Measurements from ENCODE around the gene MAD2L2.

The MAD2L2 gene

GRCh38 chr1:11711490-11711889 is 30.5 kb upstream of the MAD2L2 start:
- Histone ChIP-seq H3K79me1 (ENCODE audit: low read depth, low read length) (no peaks in the 10 kb centered on the region), H3K4me2 (ENCODE audit: insufficient read depth, low read length, poor library complexity, severe bottlenecking) (no peak overlapping the region), H2BK12ac (ENCODE audit: low read length) (no peak overlapping the region), H3K27ac (replicated peaks; ENCODE audit: low read length) (no peak overlapping the region), H3K23ac (ENCODE audit: low read depth, low read length, poor library complexity) (peak overlapping the region; percentile 13), H4K91ac (ENCODE audit: low read depth, low read length, poor library complexity) (no peak overlapping the region), H2BK15ac (ENCODE audit: low read length) (no peak overlapping the region), H3K4me1 (ENCODE audit: control insufficient read depth in 2 of 2, insufficient read depth in 1 of 2, low read depth in 1 of 2, low read length in 2 of 2) (peaks cover 0 to 7% of the 10 kb centered on the region in 2 donors), H2AFZ (ENCODE audit: low read length) (no peak overlapping the region), H2AK5ac (ENCODE audit: low read depth, low read length) (no peak overlapping the region), H3K4me3 (ENCODE audit: low read length in 2 of 2) (no peak overlapping the region), H2BK120ac (ENCODE audit: low read depth, low read length) (no peak overlapping the region), H3K9ac (ENCODE audit: low read depth, low read length, poor library complexity) (no peak overlapping the region), H3K9me3 (replicated peaks in 1 of 2; ENCODE audit: control insufficient read depth in 2 of 2, insufficient read depth in 1 of 2, low read depth in 1 of 2, low read length in 2 of 2) (no peaks in the 10 kb centered on the region), H3K14ac (ENCODE audit: low read length) (no peak overlapping the region), H3K36me3 (replicated peaks in 1 of 2; ENCODE audit: control insufficient read depth in 2 of 2, insufficient read depth in 2 of 2, low read length in 2 of 2) (peaks cover 6 to 91% of the 10 kb centered on the region in 2 donors), H2BK5ac (ENCODE audit: low read length) (no peak overlapping the region), H4K8ac (ENCODE audit: low read depth, low read length) (no peak overlapping the region), H3K27me3 (ENCODE audit: control insufficient read depth in 3 of 3, insufficient read depth in 3 of 3, low read depth in 1 of 3, low read length in 3 of 3) (no peaks in the 10 kb centered on the region), H3K4ac (ENCODE audit: low read length) (no peak overlapping the region), H3K18ac (ENCODE audit: low read length) (no peak overlapping the region)
- no CpG with 5 or more reads among the region's 5 CpGs for WGBS, 2 donors (ENCODE audit: extremely low coverage in 2 of 2, insufficient read length in 2 of 2, insufficient replicate concordance in 1 of 2)
- no peak for DNase-seq (ENCODE audit: low spot score)

- no peak overlapping the region for H3K27ac ChIP-seq (replicated peaks; ENCODE audit: low read length)
- no peak overlapping the region for H2BK15ac ChIP-seq (ENCODE audit: low read length)
- DNase-seq (ENCODE audit: low spot score): no peak
- H3K4me3 ChIP-seq (ENCODE audit: low read length in 2 of 2): peak overlapping the region in 1 of 2 donors; percentile 40
- peaks cover 6 to 67% of the 10 kb centered on the region in 2 donors for H3K36me3 ChIP-seq (replicated peaks in 1 of 2; ENCODE audit: control insufficient read depth in 2 of 2, insufficient read depth in 2 of 2, low read length in 2 of 2)
- H3K23ac ChIP-seq (ENCODE audit: low read depth, low read length, poor library complexity): no peak overlapping the region
- H2AK5ac ChIP-seq (ENCODE audit: low read depth, low read length): no peak overlapping the region
- H3K9ac ChIP-seq (ENCODE audit: low read depth, low read length, poor library complexity): no peak overlapping the region
- H3K18ac ChIP-seq (ENCODE audit: low read length): no peak overlapping the region
- no peak overlapping the region for H3K4me2 ChIP-seq (ENCODE audit: insufficient read depth, low read length, poor library complexity, severe bottlenecking)
- no peak overlapping the region for H4K91ac ChIP-seq (ENCODE audit: low read depth, low read length, poor library complexity)
- H4K8ac ChIP-seq (ENCODE audit: low read depth, low read length): no peak overlapping the region
- no peaks in the 10 kb centered on the region for H3K9me3 ChIP-seq (replicated peaks in 1 of 2; ENCODE audit: control insufficient read depth in 2 of 2, insufficient read depth in 1 of 2, low read depth in 1 of 2, low read length in 2 of 2)
- WGBS, 2 donors (ENCODE audit: extremely low coverage in 2 of 2, insufficient read length in 2 of 2, insufficient replicate concordance in 1 of 2): no CpG with 5 or more reads among the region's 11 CpGs
- H3K4me1 ChIP-seq (ENCODE audit: control insufficient read depth in 2 of 2, insufficient read depth in 1 of 2, low read depth in 1 of 2, low read length in 2 of 2): peaks cover 20 to 28% of the 10 kb centered on the region in 2 donors
- H2BK5ac ChIP-seq (ENCODE audit: low read length): no peak overlapping the region
- no peak overlapping the region for H2AFZ ChIP-seq (ENCODE audit: low read length)
- no peak overlapping the region for H3K4ac ChIP-seq (ENCODE audit: low read length)
- H3K27me3 ChIP-seq (ENCODE audit: control insufficient read depth in 3 of 3, insufficient read depth in 3 of 3, low read depth in 1 of 3, low read length in 3 of 3): no peaks in the 10 kb centered on the region
- peaks cover 2% of the 10 kb centered on the region for H3K79me1 ChIP-seq (ENCODE audit: low read depth, low read length)
- H3K14ac ChIP-seq (ENCODE audit: low read length): no peak overlapping the region
- H2BK120ac ChIP-seq (ENCODE audit: low read depth, low read length): no peak overlapping the region
- no peak overlapping the region for H2BK12ac ChIP-seq (ENCODE audit: low read length)
These were observed 27.8 kb upstream of the MAD2L2 start for GRCh38 chr1:11708554-11709350.

- Histone ChIP-seq H2BK12ac (ENCODE audit: low read length) (no peak overlapping the region), H3K18ac (ENCODE audit: low read length) (peak overlapping the region; percentile 44), H3K9me3 (replicated peaks in 1 of 2; ENCODE audit: control insufficient read depth in 2 of 2, insufficient read depth in 1 of 2, low read depth in 1 of 2, low read length in 2 of 2) (no peaks in the 10 kb centered on the region), H3K27me3 (ENCODE audit: control insufficient read depth in 3 of 3, insufficient read depth in 3 of 3, low read depth in 1 of 3, low read length in 3 of 3) (no peaks in the 10 kb centered on the region), H3K27ac (replicated peaks; ENCODE audit: low read length) (no peak overlapping the region), H4K91ac (ENCODE audit: low read depth, low read length, poor library complexity) (no peak overlapping the region), H3K4me3 (ENCODE audit: low read length in 2 of 2) (no peak overlapping the region), H3K23ac (ENCODE audit: low read depth, low read length, poor library complexity) (no peak overlapping the region), H4K8ac (ENCODE audit: low read depth, low read length) (no peak overlapping the region), H3K9ac (ENCODE audit: low read depth, low read length, poor library complexity) (peak overlapping the region; percentile 53), H2BK5ac (ENCODE audit: low read length) (no peak overlapping the region), H2AK5ac (ENCODE audit: low read depth, low read length) (peak overlapping the region; percentile 71), H3K4ac (ENCODE audit: low read length) (no peak overlapping the region), H3K79me1 (ENCODE audit: low read depth, low read length) (peaks cover 4% of the 10 kb centered on the region), H2BK15ac (ENCODE audit: low read length) (no peak overlapping the region), H3K4me2 (ENCODE audit: insufficient read depth, low read length, poor library complexity, severe bottlenecking) (no peak overlapping the region), H3K14ac (ENCODE audit: low read length) (no peak overlapping the region), H2BK120ac (ENCODE audit: low read depth, low read length) (no peak overlapping the region), H2AFZ (ENCODE audit: low read length) (no peak overlapping the region), H3K4me1 (ENCODE audit: control insufficient read depth in 2 of 2, insufficient read depth in 1 of 2, low read depth in 1 of 2, low read length in 2 of 2) (peaks cover 22 to 31% of the 10 kb centered on the region in 2 donors), H3K36me3 (replicated peaks in 1 of 2; ENCODE audit: control insufficient read depth in 2 of 2, insufficient read depth in 2 of 2, low read length in 2 of 2) (peaks cover 4 to 59% of the 10 kb centered on the region in 2 donors)
- no CpG with 5 or more reads among the region's 17 CpGs for WGBS, 2 donors (ENCODE audit: extremely low coverage in 2 of 2, insufficient read length in 2 of 2, insufficient replicate concordance in 1 of 2)
- no peak for DNase-seq (ENCODE audit: low spot score)
These were observed 26.8 kb upstream of the MAD2L2 start for GRCh38 chr1:11707621-11708276.

- Histone ChIP-seq H3K9me3 (replicated peaks in 1 of 2; ENCODE audit: control insufficient read depth in 2 of 2, insufficient read depth in 1 of 2, low read depth in 1 of 2, low read length in 2 of 2) (peaks cover 0 to 6% of the 10 kb centered on the region in 2 donors), H3K18ac (ENCODE audit: low read length) (peak overlapping the region; percentile 61), H2BK12ac (ENCODE audit: low read length) (no peak overlapping the region), H3K9ac (ENCODE audit: low read depth, low read length, poor library complexity) (no peak overlapping the region), H2AFZ (ENCODE audit: low read length) (no peak overlapping the region), H2AK5ac (ENCODE audit: low read depth, low read length) (peak overlapping the region; percentile 12), H3K4me1 (ENCODE audit: control insufficient read depth in 2 of 2, insufficient read depth in 1 of 2, low read depth in 1 of 2, low read length in 2 of 2) (peaks cover 35 to 41% of the 10 kb centered on the region in 2 donors), H4K8ac (ENCODE audit: low read depth, low read length) (no peak overlapping the region), H4K91ac (ENCODE audit: low read depth, low read length, poor library complexity) (no peak overlapping the region), H3K14ac (ENCODE audit: low read length) (peak overlapping the region; percentile 78), H3K23ac (ENCODE audit: low read depth, low read length, poor library complexity) (no peak overlapping the region), H3K4ac (ENCODE audit: low read length) (no peak overlapping the region), H3K27me3 (ENCODE audit: control insufficient read depth in 3 of 3, insufficient read depth in 3 of 3, low read depth in 1 of 3, low read length in 3 of 3) (peaks cover 0 to 3% (median 0%) of the 10 kb centered on the region in 3 experiments), H3K27ac (replicated peaks; ENCODE audit: low read length) (no peak overlapping the region), H2BK15ac (ENCODE audit: low read length) (peak overlapping the region; percentile 65), H3K79me1 (ENCODE audit: low read depth, low read length) (peaks cover 6% of the 10 kb centered on the region), H3K4me3 (ENCODE audit: low read length in 2 of 2) (no peak overlapping the region), H2BK5ac (ENCODE audit: low read length) (no peak overlapping the region), H3K36me3 (replicated peaks in 1 of 2; ENCODE audit: control insufficient read depth in 2 of 2, insufficient read depth in 2 of 2, low read length in 2 of 2) (peaks cover 10 to 54% of the 10 kb centered on the region in 2 donors), H2BK120ac (ENCODE audit: low read depth, low read length) (no peak overlapping the region), H3K4me2 (ENCODE audit: insufficient read depth, low read length, poor library complexity, severe bottlenecking) (no peak overlapping the region)
- no CpG with 5 or more reads among the region's 14 CpGs for WGBS, 2 donors (ENCODE audit: extremely low coverage in 2 of 2, insufficient read length in 2 of 2, insufficient replicate concordance in 1 of 2)
- no peak for DNase-seq (ENCODE audit: low spot score)
These were observed 25.3 kb upstream of the MAD2L2 start for GRCh38 chr1:11706292-11706691.

Data from neuronal stem cell (in vitro differentiated cells).